GM12865 (cell line): ENCODE data around the gene VWA8.

Source experiments
- DNase-seq: peaks from one replicate; pipeline ENCODE4 v3.0.0; 2010; ENCODE audit warnings: low read depth
- H3K4me3 ChIP-seq: 2 replicates; pipeline ENCODE4 v1.5.1; 2011; ENCODE audit warnings: mild to moderate bottlenecking, low read depth, low read length, control low read depth
- TF ChIP-seq, protein P1 (sequence below): IDR thresholded peaks from 2 replicates; pipeline ENCODE4 v1.5.1; 2011; ENCODE audit warnings: low read length, control low read depth, low read depth, inconsistent platforms; ENCODE audit not compliant: insufficient read depth; ENCODE audit errors: missing control alignments

Gene VWA8

DNA sequence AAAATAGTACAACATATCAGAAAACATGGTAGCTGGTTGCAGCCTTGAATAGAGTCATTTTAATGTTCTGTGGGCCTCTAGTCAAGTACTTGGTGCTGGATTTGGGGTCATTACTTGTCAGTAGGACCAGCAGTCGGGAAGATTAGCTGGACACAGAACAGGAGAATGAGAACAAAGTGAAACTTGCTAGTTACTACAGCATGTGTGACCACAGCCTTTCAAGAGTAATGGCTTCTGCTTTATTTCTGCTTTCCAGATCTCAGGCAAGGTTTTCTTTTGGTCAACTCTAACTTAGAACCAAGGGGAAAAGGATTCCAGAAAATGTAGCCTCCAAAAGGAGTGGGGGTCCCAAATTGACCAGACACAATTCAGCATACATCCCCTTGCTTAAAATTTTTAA, 17.1 kb upstream of the VWA8 start:
- no peak overlapping the region for H3K4me3 ChIP-seq
- TF ChIP-seq, protein P1, sequence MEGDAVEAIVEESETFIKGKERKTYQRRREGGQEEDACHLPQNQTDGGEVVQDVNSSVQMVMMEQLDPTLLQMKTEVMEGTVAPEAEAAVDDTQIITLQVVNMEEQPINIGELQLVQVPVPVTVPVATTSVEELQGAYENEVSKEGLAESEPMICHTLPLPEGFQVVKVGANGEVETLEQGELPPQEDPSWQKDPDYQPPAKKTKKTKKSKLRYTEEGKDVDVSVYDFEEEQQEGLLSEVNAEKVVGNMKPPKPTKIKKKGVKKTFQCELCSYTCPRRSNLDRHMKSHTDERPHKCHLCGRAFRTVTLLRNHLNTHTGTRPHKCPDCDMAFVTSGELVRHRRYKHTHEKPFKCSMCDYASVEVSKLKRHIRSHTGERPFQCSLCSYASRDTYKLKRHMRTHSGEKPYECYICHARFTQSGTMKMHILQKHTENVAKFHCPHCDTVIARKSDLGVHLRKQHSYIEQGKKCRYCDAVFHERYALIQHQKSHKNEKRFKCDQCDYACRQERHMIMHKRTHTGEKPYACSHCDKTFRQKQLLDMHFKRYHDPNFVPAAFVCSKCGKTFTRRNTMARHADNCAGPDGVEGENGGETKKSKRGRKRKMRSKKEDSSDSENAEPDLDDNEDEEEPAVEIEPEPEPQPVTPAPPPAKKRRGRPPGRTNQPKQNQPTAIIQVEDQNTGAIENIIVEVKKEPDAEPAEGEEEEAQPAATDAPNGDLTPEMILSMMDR = no peak
- DNase-seq = peak; percentile 19

DNA sequence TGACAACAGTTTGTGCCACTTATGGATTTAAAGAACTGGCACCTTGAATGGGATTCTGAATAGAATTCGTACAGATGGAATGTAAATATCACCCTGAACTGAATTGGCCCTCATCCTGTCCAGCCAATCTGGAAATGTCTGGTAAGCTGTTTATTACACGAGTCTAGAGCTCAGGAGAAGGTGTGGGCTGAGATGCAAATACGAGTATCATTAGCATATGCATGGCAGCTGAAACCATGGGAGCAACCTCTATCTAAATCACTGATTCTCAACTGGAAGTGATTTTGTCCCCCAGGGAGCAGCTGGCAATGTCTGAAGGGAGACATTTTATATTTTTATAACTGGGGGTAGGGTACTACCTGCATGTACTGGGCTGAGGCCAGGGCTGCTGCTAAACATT, 15.6 kb upstream of the VWA8 start:
- no peak for DNase-seq
- no peak overlapping the region for H3K4me3 ChIP-seq
- TF ChIP-seq, protein P1 = no peak

DNA sequence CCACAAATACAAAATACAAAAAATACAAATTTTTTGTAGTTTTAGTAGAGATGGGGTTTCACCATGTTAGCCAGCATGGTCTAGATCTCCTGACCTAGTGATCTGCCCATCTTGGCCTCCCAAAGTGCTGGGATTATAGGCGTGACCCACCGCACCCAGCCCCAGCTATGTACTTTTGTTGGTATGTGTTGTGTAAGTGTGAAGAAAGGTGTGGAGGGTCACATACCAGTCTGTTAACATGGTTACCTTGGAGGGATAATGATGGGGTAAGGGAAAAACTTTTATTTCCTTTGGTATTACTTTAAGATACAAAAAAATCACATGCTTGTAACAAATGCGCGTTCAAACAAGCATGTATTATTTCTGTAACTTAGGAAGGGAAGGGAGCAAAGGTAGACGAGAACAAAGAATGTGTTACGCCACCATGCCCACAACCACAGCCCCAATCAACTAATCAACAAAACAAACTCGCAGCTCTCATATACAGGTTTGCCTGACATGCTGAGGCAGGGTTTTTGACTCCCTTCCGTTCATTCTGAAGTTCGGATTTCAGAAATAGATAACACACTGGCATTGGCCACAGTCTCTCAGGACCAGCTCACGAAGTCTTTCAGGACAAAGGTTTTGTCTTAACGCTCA, 13.5 kb upstream of the VWA8 start:
- no peak for DNase-seq
- no peak overlapping the region for H3K4me3 ChIP-seq
- TF ChIP-seq, protein P1 = no peak

DNA sequence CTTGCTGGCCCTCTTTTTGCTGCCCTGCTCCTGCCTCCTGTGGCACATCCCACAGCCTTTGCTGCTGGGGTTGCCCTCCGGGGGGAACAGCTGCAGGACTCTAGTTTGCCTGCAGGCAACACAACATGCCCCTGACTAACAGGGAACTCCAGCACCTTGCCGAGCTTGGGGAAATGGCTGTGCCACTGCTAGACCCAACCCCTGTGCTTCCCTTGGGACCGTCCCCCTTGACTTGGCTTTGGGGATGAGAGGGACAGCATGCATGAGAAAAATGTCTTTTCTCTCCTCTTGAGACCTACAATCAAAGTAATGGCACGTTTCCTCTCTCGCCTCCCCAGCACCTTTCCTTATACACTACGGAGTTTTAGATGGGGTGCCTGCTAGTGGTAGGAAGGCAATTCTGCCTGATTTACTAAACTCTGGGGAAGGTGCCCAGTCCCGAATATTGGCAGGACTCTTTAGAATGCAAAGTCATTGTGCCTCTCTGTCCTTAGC, 12.4 kb upstream of the VWA8 start:
- no peak overlapping the region for H3K4me3 ChIP-seq
- TF ChIP-seq, protein P1 = no peak
- DNase-seq = no peak

DNA sequence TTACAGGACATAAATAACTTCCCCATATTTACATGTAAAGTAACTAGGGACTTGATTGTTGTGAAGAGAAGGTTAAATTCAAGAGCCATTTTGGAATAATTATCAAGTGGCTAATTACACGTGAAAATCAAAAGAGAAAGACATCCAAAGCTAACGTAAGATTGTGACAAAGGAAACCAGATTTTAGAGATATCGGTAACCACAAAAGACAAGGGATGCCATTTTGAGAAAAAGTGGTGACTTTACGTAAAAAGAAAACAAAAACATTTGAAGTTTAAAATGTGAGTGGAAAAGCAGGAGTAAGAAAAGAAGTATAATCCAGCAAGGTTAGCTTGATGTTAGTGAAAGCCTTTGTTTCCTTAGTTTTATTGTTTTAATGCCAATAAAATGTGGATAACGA, 10.9 kb upstream of the VWA8 start:
- H3K4me3 ChIP-seq = no peak overlapping the region
- TF ChIP-seq, protein P1 = no peak
- DNase-seq = no peak

DNA sequence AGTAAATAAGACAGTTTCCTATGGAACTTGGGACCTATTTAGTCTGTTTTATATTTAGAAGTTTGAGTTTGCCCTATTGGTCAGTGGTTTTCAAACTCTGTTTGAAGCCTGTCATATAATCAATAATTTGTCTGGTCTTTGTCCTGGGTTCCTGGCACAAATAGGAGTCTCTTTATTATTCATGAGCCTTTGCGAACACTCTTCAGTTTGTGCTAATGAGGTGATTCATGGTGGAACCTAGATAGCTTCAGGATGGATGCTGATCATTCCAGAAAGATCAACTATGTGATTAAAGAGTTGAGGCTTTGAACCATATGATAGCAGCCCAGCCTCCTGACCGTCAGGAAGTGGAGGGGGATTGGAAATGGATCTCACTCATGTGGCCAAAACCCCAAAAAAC, 10.0 kb upstream of the VWA8 start:
- no peak for DNase-seq
- TF ChIP-seq, protein P1 = no peak
- no peak overlapping the region for H3K4me3 ChIP-seq

DNA sequence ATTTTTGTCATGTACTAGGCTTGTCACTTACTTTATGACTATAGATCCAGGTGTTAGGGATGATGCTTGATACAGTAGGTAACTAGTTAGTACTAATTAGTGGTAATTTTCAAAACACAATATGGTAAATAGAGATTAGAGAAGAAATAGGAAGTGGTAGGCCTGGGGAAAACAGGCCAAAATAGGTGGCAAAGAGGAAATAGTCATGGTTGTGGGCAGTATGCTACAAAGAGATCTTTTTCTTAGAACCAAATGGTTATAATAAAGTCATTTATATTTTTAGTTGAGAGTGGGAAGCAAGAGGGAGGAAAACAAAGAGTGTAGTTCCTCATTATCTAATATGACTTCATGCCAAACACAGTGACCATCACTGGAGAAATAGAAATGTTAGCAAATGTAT, 9.1 kb upstream of the VWA8 start:
- DNase-seq = no peak
- TF ChIP-seq, protein P1 = no peak
- no peak overlapping the region for H3K4me3 ChIP-seq
